Fibroblast of lung (primary cell): ENCODE measurements around the gene RBM28. TPM values are rescaled to one million over a fixed set of nuclear protein-coding genes. Genes with fewer than 3 reads are reported as not detected.

ENCODE experiments used
- DNase-seq, 2 donors: peaks; one replicate each; pipeline versions ENCODE4 v3.0.0 to v3.0.0-alpha.2; 2010; ENCODE audit warnings: low read depth in 2 of 2
- H2AFZ ChIP-seq: 2 replicates; pipeline ENCODE4 v1.5.1; 2012; ENCODE audit warnings: low read length, control low read depth, inconsistent platforms
- H3K27ac ChIP-seq: 2 replicates; pipeline ENCODE4 v1.5.1; 2011; ENCODE audit warnings: low read length, control low read depth; ENCODE audit not compliant: insufficient read depth
- H3K27me3 ChIP-seq: 2 replicates; pipeline ENCODE4 v1.5.1; 2011; ENCODE audit warnings: mild to moderate bottlenecking, low read length; ENCODE audit not compliant: control insufficient read depth, insufficient read depth
- H3K36me3 ChIP-seq: 2 replicates; pipeline ENCODE4 v1.5.1; 2011; ENCODE audit warnings: low read length; ENCODE audit not compliant: control insufficient read depth, insufficient read depth
- H3K4me1 ChIP-seq: 2 replicates; pipeline ENCODE4 v1.5.1; 2011; ENCODE audit warnings: low read length; ENCODE audit not compliant: control insufficient read depth, insufficient read depth; ENCODE audit errors: extremely low read depth
- H3K4me2 ChIP-seq: 2 replicates; pipeline ENCODE4 v1.5.1; 2011; ENCODE audit warnings: low read length, control low read depth; ENCODE audit not compliant: insufficient read depth; ENCODE audit errors: extremely low read depth
- H3K4me3 ChIP-seq, 4 experiments: fragments of 200-600 bp in 1 of 4; sonication (generic) in 1 of 4; replicated peaks in 1 of 4; 2 replicates each; pipeline ENCODE4 v1.5.1; 2011 to 2016; ENCODE audit warnings: low read length in 4 of 4, low read depth in 3 of 4, mild to moderate bottlenecking in 3 of 4, control low read depth in 2 of 4, inconsistent platforms in 1 of 4, mixed read lengths in 1 of 4; ENCODE audit not compliant: insufficient read depth in 1 of 4; ENCODE audit errors: control extremely low read depth in 1 of 4
- H3K79me2 ChIP-seq: 2 replicates; pipeline ENCODE4 v1.5.1; 2012; ENCODE audit warnings: mild to moderate bottlenecking, low read length, inconsistent platforms; ENCODE audit not compliant: control insufficient read depth, insufficient read depth
- H3K9ac ChIP-seq: 2 replicates; pipeline ENCODE4 v1.5.1; 2011; ENCODE audit warnings: mild to moderate bottlenecking, low read length, control low read depth; ENCODE audit not compliant: insufficient read depth
- H3K9me3 ChIP-seq: 2 replicates; pipeline ENCODE4 v1.5.1; 2012; ENCODE audit warnings: low read depth, low read length; ENCODE audit not compliant: control insufficient read depth, insufficient read depth
- H4K20me1 ChIP-seq: 2 replicates; pipeline ENCODE4 v1.5.1; 2011; ENCODE audit warnings: low read length; ENCODE audit not compliant: control insufficient read depth, insufficient read depth; ENCODE audit errors: extremely low read depth
- EZH2 ChIP-seq: IDR thresholded peaks from 2 replicates; pipeline ENCODE4 v1.5.1; 2012; ENCODE audit warnings: low read length, control low read depth, mild to moderate bottlenecking; ENCODE audit errors: missing control alignments
- polyA plus RNA-seq, 2 donors: library from polyadenylated mRNA; depleted of rRNA in 1 of 2; stranded (reverse) in 1 of 2; unstranded in 1 of 2; fragments of >200 nt; gene quantifications; 2 replicates each; pipeline ENCODE4 v1.2.1, GENCODE V29; 2011 to 2012; ENCODE audit warnings: missing spikeins in 1 of 2
- total RNA-seq: library from RNA; depleted of rRNA; stranded (reverse); fragments of >200 nt; gene quantifications from 2 replicates; pipeline ENCODE4 v1.2.1, GENCODE V29; 2014
- TF ChIP-seq, protein P1 (sequence below), 2 donors: IDR thresholded peaks in 1 of 2; conservative IDR thresholded peaks in 1 of 2; 1 replicate in 1 of 2; 2 replicates in 1 of 2; pipeline ENCODE4 v1.5.1; 2011 to 2012; ENCODE audit warnings: low read length in 2 of 2, control low read depth in 1 of 2, inconsistent platforms in 1 of 2, low read depth in 1 of 2, mild to moderate bottlenecking in 1 of 2

The RBM28 gene
- total and polyA plus RNA-seq, 2 donors (not counting 1 experiment from before 2014, with no cell fraction given): 11.2 to 22.9 TPM

- H3K4me2 ChIP-seq: no peak overlapping the region
- H3K9ac ChIP-seq: no peak overlapping the region
- H3K4me1 ChIP-seq: no peaks in the 10 kb centered on the region
- no peak for DNase-seq
- H2AFZ ChIP-seq: no peak overlapping the region
- no peaks in the 10 kb centered on the region for H3K27me3 ChIP-seq
- peaks cover 6% of the 10 kb centered on the region for H3K36me3 ChIP-seq
- H3K9me3 ChIP-seq: no peaks in the 10 kb centered on the region
- no peak for TF ChIP-seq EZH2
- TF ChIP-seq, protein P1, sequence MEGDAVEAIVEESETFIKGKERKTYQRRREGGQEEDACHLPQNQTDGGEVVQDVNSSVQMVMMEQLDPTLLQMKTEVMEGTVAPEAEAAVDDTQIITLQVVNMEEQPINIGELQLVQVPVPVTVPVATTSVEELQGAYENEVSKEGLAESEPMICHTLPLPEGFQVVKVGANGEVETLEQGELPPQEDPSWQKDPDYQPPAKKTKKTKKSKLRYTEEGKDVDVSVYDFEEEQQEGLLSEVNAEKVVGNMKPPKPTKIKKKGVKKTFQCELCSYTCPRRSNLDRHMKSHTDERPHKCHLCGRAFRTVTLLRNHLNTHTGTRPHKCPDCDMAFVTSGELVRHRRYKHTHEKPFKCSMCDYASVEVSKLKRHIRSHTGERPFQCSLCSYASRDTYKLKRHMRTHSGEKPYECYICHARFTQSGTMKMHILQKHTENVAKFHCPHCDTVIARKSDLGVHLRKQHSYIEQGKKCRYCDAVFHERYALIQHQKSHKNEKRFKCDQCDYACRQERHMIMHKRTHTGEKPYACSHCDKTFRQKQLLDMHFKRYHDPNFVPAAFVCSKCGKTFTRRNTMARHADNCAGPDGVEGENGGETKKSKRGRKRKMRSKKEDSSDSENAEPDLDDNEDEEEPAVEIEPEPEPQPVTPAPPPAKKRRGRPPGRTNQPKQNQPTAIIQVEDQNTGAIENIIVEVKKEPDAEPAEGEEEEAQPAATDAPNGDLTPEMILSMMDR (conservative IDR thresholded peaks at IDR 0.05 in 1 of 2, IDR thresholded peaks at IDR 0.05 in 1 of 2; ENCODE audit: low read depth in 1 of 2, low read length in 2 of 2): no peak
- H3K4me3 ChIP-seq: no peak overlapping the region
- H3K79me2 ChIP-seq: no peaks in the 10 kb centered on the region
- H4K20me1 ChIP-seq: no peaks in the 10 kb centered on the region
- H3K27ac ChIP-seq: no peak overlapping the region
These were observed 39.5 kb downstream of the RBM28 start for GRCh38 chr7:128304212-128304611.

- H3K36me3 ChIP-seq: peaks cover 6% of the 10 kb centered on the region
- H3K9ac ChIP-seq: no peak overlapping the region
- H3K4me1 ChIP-seq: no peaks in the 10 kb centered on the region
- no peaks in the 10 kb centered on the region for H3K27me3 ChIP-seq
- DNase-seq: no peak
- no peak overlapping the region for H3K4me2 ChIP-seq
- no peaks in the 10 kb centered on the region for H4K20me1 ChIP-seq
- TF ChIP-seq, protein P1 (conservative IDR thresholded peaks at IDR 0.05 in 1 of 2, IDR thresholded peaks at IDR 0.05 in 1 of 2; ENCODE audit: low read depth in 1 of 2, low read length in 2 of 2): no peak
- TF ChIP-seq EZH2: no peak
- no peak overlapping the region for H3K4me3 ChIP-seq
- H3K9me3 ChIP-seq: no peaks in the 10 kb centered on the region
- H2AFZ ChIP-seq: no peak overlapping the region
- H3K27ac ChIP-seq: no peak overlapping the region
- H3K79me2 ChIP-seq: no peaks in the 10 kb centered on the region
These were observed 40.1 kb downstream of the RBM28 start for GRCh38 chr7:128303643-128304042.

DNA sequence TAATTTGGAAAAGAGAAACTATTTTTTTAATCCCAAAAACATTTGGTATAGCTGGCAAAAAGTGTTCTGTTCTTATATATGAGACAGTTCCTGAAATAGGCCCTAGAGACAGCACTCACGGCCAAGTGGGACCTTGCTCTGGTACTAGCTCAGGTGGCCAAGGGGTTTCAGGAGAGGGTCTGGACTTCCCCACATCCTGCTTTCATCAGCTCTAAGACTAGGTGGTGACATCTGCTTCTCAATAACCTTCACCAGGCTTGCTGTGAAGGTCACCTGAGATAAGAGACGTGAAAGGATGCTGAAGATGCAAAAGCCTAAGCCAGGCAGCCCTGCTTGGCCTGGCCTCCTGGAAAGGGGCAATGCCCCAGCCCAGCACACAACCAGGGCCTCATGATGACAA lies 40.6 kb downstream of the RBM28 start:
- Histone ChIP-seq H3K4me1 (no peaks in the 10 kb centered on the region), H3K36me3 (peaks cover 4% of the 10 kb centered on the region), H2AFZ (no peak overlapping the region), H3K9me3 (no peaks in the 10 kb centered on the region), H3K27me3 (no peaks in the 10 kb centered on the region), H3K9ac (no peak overlapping the region), H4K20me1 (no peaks in the 10 kb centered on the region), H3K27ac (no peak overlapping the region), H3K79me2 (no peaks in the 10 kb centered on the region), H3K4me2 (no peak overlapping the region), H3K4me3 (no peak overlapping the region)
- TF ChIP-seq EZH2: no peak
- TF ChIP-seq, protein P1 (conservative IDR thresholded peaks at IDR 0.05 in 1 of 2, IDR thresholded peaks at IDR 0.05 in 1 of 2; ENCODE audit: low read depth in 1 of 2, low read length in 2 of 2): no peak
- no peak for DNase-seq
